Measurements from ENCODE around the gene GAB1.

DNA sequence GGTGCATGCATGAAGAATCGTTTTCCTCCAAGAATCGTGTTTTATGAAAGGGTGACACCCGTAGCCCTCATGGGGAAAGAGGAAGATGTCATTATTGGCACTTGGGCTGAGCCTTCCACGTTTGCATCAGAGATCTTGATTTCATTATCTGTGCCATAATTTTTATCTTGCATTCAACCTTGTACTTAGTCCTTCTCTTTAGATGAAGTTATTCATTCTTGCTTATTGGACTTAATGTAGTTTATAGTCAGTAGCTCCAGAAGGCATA is 66.8 kb downstream of the GAB1 start:
- TF ChIP-seq, protein P1, sequence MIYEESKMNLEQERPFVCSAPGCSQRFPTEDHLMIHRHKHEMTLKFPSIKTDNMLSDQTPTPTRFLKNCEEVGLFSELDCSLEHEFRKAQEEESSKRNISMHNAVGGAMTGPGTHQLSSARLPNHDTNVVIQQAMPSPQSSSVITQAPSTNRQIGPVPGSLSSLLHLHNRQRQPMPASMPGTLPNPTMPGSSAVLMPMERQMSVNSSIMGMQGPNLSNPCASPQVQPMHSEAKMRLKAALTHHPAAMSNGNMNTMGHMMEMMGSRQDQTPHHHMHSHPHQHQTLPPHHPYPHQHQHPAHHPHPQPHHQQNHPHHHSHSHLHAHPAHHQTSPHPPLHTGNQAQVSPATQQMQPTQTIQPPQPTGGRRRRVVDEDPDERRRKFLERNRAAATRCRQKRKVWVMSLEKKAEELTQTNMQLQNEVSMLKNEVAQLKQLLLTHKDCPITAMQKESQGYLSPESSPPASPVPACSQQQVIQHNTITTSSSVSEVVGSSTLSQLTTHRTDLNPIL (CRISPR knock-in tag; IDR thresholded peaks at IDR 0.05; ENCODE audit: low read depth): no peak
- no peak for TF ChIP-seq SNAI2 (CRISPR knock-in tag; IDR thresholded peaks at IDR 0.05)
- TF ChIP-seq, protein P2, sequence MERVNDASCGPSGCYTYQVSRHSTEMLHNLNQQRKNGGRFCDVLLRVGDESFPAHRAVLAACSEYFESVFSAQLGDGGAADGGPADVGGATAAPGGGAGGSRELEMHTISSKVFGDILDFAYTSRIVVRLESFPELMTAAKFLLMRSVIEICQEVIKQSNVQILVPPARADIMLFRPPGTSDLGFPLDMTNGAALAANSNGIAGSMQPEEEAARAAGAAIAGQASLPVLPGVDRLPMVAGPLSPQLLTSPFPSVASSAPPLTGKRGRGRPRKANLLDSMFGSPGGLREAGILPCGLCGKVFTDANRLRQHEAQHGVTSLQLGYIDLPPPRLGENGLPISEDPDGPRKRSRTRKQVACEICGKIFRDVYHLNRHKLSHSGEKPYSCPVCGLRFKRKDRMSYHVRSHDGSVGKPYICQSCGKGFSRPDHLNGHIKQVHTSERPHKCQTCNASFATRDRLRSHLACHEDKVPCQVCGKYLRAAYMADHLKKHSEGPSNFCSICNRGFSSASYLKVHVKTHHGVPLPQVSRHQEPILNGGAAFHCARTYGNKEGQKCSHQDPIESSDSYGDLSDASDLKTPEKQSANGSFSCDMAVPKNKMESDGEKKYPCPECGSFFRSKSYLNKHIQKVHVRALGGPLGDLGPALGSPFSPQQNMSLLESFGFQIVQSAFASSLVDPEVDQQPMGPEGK (CRISPR knock-in tag; IDR thresholded peaks at IDR 0.05; ENCODE audit: borderline replicate concordance): no peak
- no peak for TF ChIP-seq ZFP3 (CRISPR knock-in tag; IDR thresholded peaks at IDR 0.05)
- TF ChIP-seq OSR1 (CRISPR knock-in tag; IDR thresholded peaks at IDR 0.05): no peak
- no peak for TF ChIP-seq ARNTL (CRISPR knock-in tag; IDR thresholded peaks at IDR 0.05; ENCODE audit: borderline replicate concordance, low read depth)
- no peak for TF ChIP-seq CSDC2 (CRISPR knock-in tag; IDR thresholded peaks at IDR 0.05)
- TF ChIP-seq, protein P3, sequence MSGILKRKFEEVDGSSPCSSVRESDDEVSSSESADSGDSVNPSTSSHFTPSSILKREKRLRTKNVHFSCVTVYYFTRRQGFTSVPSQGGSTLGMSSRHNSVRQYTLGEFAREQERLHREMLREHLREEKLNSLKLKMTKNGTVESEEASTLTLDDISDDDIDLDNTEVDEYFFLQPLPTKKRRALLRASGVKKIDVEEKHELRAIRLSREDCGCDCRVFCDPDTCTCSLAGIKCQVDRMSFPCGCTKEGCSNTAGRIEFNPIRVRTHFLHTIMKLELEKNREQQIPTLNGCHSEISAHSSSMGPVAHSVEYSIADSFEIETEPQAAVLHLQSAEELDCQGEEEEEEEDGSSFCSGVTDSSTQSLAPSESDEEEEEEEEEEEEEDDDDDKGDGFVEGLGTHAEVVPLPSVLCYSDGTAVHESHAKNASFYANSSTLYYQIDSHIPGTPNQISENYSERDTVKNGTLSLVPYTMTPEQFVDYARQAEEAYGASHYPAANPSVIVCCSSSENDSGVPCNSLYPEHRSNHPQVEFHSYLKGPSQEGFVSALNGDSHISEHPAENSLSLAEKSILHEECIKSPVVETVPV (CRISPR knock-in tag; IDR thresholded peaks at IDR 0.05): no peak
- TF ChIP-seq ZFP30 (CRISPR knock-in tag; IDR thresholded peaks at IDR 0.05): no peak
- TF ChIP-seq ISL1 (CRISPR knock-in tag; IDR thresholded peaks at IDR 0.05): no peak
- no peak for TF ChIP-seq PPARA (CRISPR knock-in tag; IDR thresholded peaks at IDR 0.05; ENCODE audit: borderline replicate concordance)
- no peak for TF ChIP-seq TCF4 (CRISPR knock-in tag; IDR thresholded peaks at IDR 0.05; ENCODE audit: borderline replicate concordance)
